GM12873 (cell line): Measurements from ENCODE around the gene HDHD2.

ENCODE experiments used
- CTCF ChIP-seq: IDR thresholded peaks from 2 replicates; pipeline ENCODE4 v1.5.1; 2012; ENCODE audit warnings: low read depth, mild to moderate bottlenecking, moderate library complexity, low read length, control low read depth; ENCODE audit not compliant: insufficient read depth; ENCODE audit errors: missing control alignments

HDHD2 gene

GRCh38 chr18:47143153-47143552, 7.1 kb downstream of the HDHD2 start:
- no peak for TF ChIP-seq CTCF

- TF ChIP-seq CTCF = no peak
Measured at GRCh38 chr18:47141289-47141688, 9.0 kb downstream of the HDHD2 start.

GRCh38 chr18:47121146-47121545, 29.2 kb downstream of the HDHD2 start:
- TF ChIP-seq CTCF = no peak

GRCh38 chr18:47120428-47120827, 29.9 kb downstream of the HDHD2 start:
- TF ChIP-seq CTCF = no peak

GRCh38 chr18:47118981-47119380, 31.3 kb downstream of the HDHD2 start:
- no peak for TF ChIP-seq CTCF

GRCh38 chr18:47115205-47115604, 35.1 kb downstream of the HDHD2 start:
- no peak for TF ChIP-seq CTCF

- no peak for TF ChIP-seq CTCF
Measured at GRCh38 chr18:47113796-47114540, 36.3 kb downstream of the HDHD2 start.
